Stimulated activated CD4-positive, alpha-beta T cell treated with anti-CD3 and anti-CD28 coated beads, Interleukin-1b, Interleukin-23, amount 100 ng/mL, for 1 hour (primary cell): ENCODE data around the gene C16orf87.
"Not testable (repeated sequence)": the region's sequence is repeated elsewhere in the genome, so short reads cannot be mapped to it uniquely, and the experiment has no call there.

Experiments used
- DNase-seq, 2 donors: peaks; one replicate each; pipeline ENCODE4 v3.0.0-alpha.2; 2020; ENCODE audit warnings: low read depth in 2 of 2

C16orf87 gene

DNA sequence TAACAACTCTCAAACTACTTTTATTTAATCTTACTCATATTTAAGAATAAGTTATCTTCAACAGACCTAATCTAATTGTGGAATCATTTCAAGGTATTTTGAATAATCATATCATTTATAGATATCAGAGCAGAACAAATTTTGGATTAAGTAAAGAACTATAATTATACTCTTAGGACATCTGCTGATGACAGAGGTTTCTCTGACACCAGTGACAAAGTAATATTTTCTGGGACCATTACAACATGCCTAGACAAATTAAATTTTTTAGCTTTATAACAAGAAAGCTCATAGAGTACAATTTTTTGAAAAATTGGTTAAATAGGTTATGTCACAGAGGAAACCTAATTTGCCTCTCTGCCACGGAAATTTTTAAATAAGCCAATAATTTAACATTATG lies 30.5 kb downstream of the C16orf87 start:
- DNase-seq, result no peak

DNA sequence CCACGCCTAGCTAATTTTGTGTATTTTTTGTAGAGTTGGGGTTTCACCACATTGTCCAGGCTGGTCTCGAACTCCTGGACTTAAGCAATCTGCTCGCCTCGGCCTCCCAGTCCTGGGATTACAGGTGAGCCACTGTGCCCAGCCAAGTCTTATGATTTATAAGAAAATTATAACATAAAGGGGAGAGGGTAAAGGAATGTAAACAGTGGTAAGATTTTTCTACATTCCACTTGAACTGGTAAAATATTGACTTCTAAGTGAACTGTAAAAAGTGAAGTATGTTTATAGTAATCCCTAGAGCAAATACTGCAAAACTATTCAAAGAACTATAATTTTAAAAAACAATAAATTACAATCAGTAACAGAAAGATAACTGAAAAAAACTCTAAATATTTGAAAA lies 33.5 kb downstream of the C16orf87 start:
- DNase-seq, result no peak

DNA sequence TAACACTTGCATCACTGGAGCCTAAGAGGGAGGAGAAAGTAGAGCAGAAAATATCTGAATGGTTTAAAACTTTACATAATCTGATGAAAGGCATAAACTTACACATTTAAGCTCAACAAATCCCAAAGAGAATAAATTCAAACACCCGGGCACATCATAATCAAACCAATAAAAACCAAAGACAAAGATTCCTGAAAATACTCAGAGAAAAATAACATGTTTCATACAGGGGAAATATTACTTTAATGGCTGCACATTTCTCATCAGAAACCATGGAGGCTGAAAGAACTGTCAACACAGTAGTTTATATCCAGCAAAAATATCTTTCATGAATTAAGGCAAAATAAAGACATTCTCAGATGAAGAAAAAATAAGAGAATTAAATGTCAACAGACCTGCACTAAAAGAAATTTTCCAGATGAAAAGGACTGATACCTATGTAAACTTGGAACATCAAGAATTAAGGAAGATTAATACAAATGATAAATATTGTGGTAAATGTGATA lies 34.2 kb downstream of the C16orf87 start:
- DNase-seq, result no peak

- no peak for DNase-seq
Observed at GRCh38 chr16:46793841-46794240, 37.1 kb downstream of the C16orf87 start.

- no peak for DNase-seq
Observed at GRCh38 chr16:46790599-46791270, 40.2 kb downstream of the C16orf87 start.

DNA sequence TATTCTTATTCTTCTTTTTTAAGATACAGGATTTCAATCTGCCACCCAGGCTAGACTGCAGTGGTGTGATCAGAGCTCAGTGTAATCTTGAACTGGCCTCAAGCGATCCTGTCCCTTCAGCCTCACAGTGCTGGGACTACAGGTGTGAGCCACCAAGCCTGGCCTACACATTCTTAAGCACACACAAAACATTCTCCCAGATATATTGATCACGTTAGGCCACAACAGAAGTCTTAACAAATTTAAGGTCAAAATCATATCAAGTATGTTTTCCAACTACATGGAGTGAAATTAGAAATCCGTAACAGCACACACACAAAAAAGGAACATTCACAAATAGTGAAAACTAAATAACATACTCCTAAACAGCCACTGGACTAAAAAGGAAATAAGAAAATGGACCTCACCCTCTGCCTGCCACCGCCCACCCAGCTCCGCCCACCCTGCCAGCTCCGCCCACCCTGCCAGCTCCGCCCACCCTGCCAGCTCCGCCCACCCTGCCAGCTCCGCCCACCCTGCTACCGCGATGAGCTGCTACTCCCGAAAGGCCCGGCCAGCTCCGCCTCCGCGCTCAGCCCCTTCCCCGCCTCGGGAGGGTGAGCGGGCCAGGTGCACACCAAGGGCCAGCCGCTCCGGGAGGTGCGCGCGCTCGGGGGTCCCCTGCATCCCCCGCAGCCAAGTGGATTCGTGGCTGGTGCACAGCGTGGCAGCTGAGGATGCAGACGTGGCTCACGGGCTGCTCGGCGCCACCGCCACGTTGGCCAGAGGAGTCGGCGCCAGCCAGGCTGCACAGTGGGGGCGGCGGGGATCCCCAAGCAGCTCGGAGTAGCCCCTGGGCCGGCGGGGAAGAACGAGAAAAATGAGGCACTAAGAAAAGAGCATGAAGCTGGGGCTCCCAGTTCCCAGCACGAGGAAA lies 41.2 kb downstream of the C16orf87 start:
- peak; percentile 56 to 57 for DNase-seq

DNA sequence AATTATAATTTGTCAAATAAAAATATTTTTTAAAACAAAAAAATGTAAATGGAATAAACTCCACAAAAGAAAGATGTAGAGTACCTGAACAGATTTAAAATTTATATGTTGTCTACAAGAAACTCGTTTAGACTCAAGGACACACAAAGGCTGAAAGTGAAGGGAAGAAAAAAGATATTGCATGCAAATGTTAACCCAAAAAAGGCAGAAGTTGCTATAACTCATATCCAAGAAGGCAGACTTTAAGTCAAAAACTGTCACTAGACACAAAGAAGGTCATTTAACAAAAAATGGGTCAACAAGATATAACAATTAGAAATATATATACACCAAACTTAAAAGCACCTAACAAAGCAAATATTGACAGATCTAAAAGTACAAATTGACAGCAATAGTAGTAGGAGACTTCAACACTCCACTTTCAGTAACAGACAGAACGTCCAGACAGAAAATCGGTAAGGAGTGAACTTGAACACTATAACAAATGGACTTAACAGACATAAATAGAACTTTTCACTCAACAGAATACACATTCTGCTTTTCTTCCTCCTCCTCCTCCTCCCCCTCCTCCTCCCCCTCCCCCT lies 42.0 kb downstream of the C16orf87 start:
- DNase-seq, result no peak

- DNase-seq, result no peak
Observed at GRCh38 chr16:46787909-46788308, 43.1 kb downstream of the C16orf87 start.

- no peak for DNase-seq
Observed at GRCh38 chr16:46785076-46785845, 45.7 kb downstream of the C16orf87 start.

- DNase-seq, result not testable (repeated sequence)
Observed at GRCh38 chr16:46784569-46784968, 46.4 kb downstream of the C16orf87 start.

- no peak for DNase-seq
Observed at GRCh38 chr16:46783800-46784199, 47.2 kb downstream of the C16orf87 start.

DNA sequence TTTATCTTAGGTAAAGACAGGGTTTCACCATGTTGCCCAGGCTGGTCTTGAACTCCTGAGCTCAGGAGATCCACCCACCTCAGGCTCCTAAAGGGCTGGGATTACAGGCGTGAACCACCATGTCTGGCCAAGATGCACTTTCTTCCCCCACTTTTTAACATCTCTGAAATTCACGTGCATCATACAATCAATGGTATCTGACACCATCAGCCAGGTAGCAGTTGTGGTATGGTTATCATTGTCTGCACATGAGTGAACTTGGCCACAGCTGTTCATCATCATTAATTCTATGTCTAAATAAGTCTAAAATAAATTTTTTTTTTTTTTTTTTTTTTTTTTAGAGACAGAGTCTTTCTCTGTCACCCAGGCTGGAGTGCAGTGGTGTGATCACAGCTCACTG lies 48.7 kb downstream of the C16orf87 start:
- DNase-seq, result no peak

- no peak for DNase-seq
Observed at GRCh38 chr16:46777804-46778203, 53.2 kb downstream of the C16orf87 start.

DNA sequence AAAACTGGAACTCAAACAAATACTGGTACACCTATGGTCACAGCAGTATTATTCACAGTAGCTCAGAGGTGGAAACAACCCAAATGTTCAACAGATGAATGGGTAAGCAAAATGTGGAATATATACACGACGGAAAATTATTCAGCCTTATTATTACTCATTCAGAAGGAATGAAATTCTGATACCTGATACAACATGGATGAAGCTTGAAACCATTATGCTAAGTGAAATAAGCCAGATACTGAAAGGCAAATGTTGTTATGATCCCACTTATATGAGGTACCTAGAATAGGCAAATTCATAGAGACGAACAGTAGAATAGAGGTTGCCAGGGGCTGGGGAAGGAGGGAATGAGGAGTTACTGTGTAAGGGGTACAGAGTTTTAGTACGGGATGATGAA lies 55.8 kb downstream of the C16orf87 start:
- DNase-seq, result no peak

DNA sequence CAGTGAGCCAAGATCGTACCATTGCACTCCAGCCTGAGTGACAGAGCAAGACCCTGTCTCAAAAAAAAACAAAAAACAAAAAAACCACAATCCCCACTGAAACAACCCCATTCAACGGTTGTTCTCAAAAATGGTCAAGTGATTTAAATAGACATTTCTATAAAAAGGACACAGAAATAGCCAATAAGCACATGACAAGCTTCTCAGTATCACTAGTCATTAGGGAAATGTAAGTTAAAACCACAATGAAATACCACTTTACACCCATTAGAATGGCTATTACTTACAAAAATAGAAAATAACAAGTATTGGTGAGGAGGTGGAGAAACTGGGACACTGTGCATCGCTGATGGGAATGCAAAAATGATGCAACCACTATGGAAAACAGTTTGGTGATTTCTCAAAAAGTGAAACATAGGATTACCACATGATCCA lies 56.2 kb downstream of the C16orf87 start:
- DNase-seq, result no peak

GRCh38 chr16:46772463-46772862 lies 58.5 kb downstream of the C16orf87 start:
- DNase-seq, result no peak

- DNase-seq, result no peak
Observed at GRCh38 chr16:46768809-46769208, 62.2 kb downstream of the C16orf87 start.

GRCh38 chr16:46765050-46765449 lies 65.9 kb downstream of the C16orf87 start:
- no peak for DNase-seq

DNA sequence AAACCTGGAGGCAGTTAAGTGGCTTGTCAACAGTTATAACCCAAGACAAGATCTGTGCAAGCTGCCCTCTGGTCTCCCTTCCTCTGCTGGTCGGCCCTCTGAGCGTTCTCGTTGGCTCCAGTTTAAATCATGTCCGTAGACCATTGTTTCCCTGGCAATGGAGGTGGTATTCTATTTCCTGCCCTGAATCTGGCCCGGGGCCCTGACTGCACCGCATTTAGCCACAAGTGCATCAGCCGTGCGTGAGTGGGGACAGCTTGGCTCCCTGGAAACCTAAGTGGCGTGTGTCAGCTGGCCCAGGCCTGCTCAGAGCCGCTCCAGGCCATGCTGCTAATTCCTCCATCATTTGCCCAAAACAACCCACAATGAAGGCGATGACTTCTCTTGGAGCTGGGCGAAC lies 67.8 kb downstream of the C16orf87 start:
- DNase-seq, result no peak

GRCh38 chr16:46762583-46762982 lies 68.4 kb downstream of the C16orf87 start:
- DNase-seq, result no peak

DNA sequence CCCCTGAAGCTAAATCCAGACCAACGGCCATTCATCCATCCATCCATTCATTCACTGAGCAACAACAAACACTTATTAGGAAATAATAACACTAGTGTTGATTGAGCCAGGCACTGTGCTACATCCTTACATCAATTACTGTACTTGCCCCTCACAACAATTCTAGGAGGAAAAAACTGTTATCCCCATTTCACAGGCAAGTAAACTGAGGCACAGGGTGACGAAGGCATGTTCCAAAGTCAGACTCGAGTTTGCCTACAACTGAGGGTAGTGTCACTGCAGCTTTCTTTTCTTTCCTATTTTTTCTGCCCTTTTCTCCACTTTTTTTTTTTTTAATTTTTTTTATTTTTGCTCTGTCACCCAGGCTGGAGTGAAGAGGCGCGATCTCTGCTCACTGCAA lies 71.7 kb downstream of the C16orf87 start:
- DNase-seq, result no peak
